Trophoblast cell (in vitro differentiated cells and primary cell): ENCODE measurements around the gene KCNQ2.

Experiments used
- DNase-seq, 2 donors: peaks; one replicate each; pipeline ENCODE4 v3.0.0-alpha.2; 2016
- H2AFZ ChIP-seq: 2 replicates; pipeline ENCODE4 v1.6.1; 2013; ENCODE audit warnings: low read length, moderate library complexity, mild to moderate bottlenecking; ENCODE audit not compliant: insufficient read depth, poor library complexity
- H2AK5ac ChIP-seq: 2 replicates; pipeline ENCODE4 v1.6.1; 2013; ENCODE audit warnings: mild to moderate bottlenecking, low read length
- H2BK120ac ChIP-seq: 2 replicates; pipeline ENCODE4 v1.6.1; 2013; ENCODE audit warnings: low read length, mild to moderate bottlenecking, moderate library complexity; ENCODE audit not compliant: insufficient read depth, poor library complexity
- H2BK12ac ChIP-seq: 2 replicates; pipeline ENCODE4 v1.6.1; 2013; ENCODE audit warnings: mild to moderate bottlenecking, low read length, moderate library complexity
- H2BK5ac ChIP-seq: 2 replicates; pipeline ENCODE4 v1.6.1; 2013; ENCODE audit warnings: low read length, low read depth, moderate library complexity, mild to moderate bottlenecking; ENCODE audit not compliant: poor library complexity
- H3K14ac ChIP-seq: 2 replicates; pipeline ENCODE4 v1.6.1; 2013; ENCODE audit warnings: mild to moderate bottlenecking, low read length
- H3K18ac ChIP-seq: 2 replicates; pipeline ENCODE4 v1.6.1; 2013; ENCODE audit warnings: mild to moderate bottlenecking, low read length
- H3K23ac ChIP-seq: 2 replicates; pipeline ENCODE4 v1.6.1; 2013; ENCODE audit warnings: low read length
- H3K27ac ChIP-seq: 2 replicates; pipeline ENCODE4 v1.5.1; 2013; ENCODE audit warnings: low read depth, mild to moderate bottlenecking, inconsistent platforms, low read length, moderate library complexity
- H3K27me3 ChIP-seq: 2 replicates; pipeline ENCODE4 v1.6.1; 2013; ENCODE audit warnings: inconsistent platforms, mild to moderate bottlenecking, low read length, moderate library complexity; ENCODE audit not compliant: insufficient read depth
- H3K36me3 ChIP-seq, 2 experiments: 1 replicate in 1 of 2; 2 replicates in 1 of 2; pipeline ENCODE4 v1.6.1; 2013; ENCODE audit warnings: low read length in 2 of 2, mild to moderate bottlenecking in 2 of 2, moderate library complexity in 1 of 2; ENCODE audit not compliant: insufficient read depth in 2 of 2, control insufficient read depth in 1 of 2
- H3K4ac ChIP-seq: 2 replicates; pipeline ENCODE4 v1.6.1; 2013; ENCODE audit warnings: low read depth, mild to moderate bottlenecking, low read length, moderate library complexity
- H3K4me1 ChIP-seq, 2 experiments: 1 replicate in 1 of 2; 2 replicates in 1 of 2; pipeline ENCODE4 v1.6.1; 2013; ENCODE audit warnings: low read length in 2 of 2, mild to moderate bottlenecking in 2 of 2, moderate library complexity in 1 of 2; ENCODE audit not compliant: insufficient read depth in 2 of 2, control insufficient read depth in 1 of 2
- H3K4me2 ChIP-seq: 2 replicates; pipeline ENCODE4 v1.6.1; 2013; ENCODE audit warnings: inconsistent platforms, mild to moderate bottlenecking, low read length, moderate library complexity
- H3K4me3 ChIP-seq: 2 replicates; pipeline ENCODE4 v1.5.1; 2013; ENCODE audit warnings: mild to moderate bottlenecking, low read depth, low read length, inconsistent platforms
- H3K79me1 ChIP-seq: one replicate; pipeline ENCODE4 v1.6.1; 2013; ENCODE audit warnings: low read length
- H3K79me2 ChIP-seq: 2 replicates; pipeline ENCODE4 v1.6.1; 2013; ENCODE audit warnings: low read length, mild to moderate bottlenecking; ENCODE audit not compliant: control insufficient read depth, insufficient read depth, poor library complexity
- H3K9ac ChIP-seq: 2 replicates; pipeline ENCODE4 v1.6.1; 2013; ENCODE audit warnings: mild to moderate bottlenecking, low read length
- H3K9me3 ChIP-seq: 2 replicates; pipeline ENCODE4 v1.6.1; 2013; ENCODE audit warnings: low read depth, mild to moderate bottlenecking, control low read depth, inconsistent platforms, low read length; ENCODE audit not compliant: insufficient read depth
- H4K12ac ChIP-seq: 2 replicates; pipeline ENCODE4 v1.6.1; 2013; ENCODE audit warnings: low read depth, mild to moderate bottlenecking, low read length, moderate library complexity
- H4K8ac ChIP-seq: 2 replicates; pipeline ENCODE4 v1.6.1; 2013; ENCODE audit warnings: low read depth, mild to moderate bottlenecking, low read length, moderate library complexity
- H4K91ac ChIP-seq: one replicate; pipeline ENCODE4 v1.6.1; 2013; ENCODE audit warnings: low read depth, mild to moderate bottlenecking, low read length, moderate library complexity
- WGBS: extraction: QIAGEN DNeasy Blood & Tissue Kit; methylation state at CpG from one replicate; pipeline ENCODE4 v1.1.7; 2013; ENCODE audit warnings: missing lambda C conversion rate; ENCODE audit not compliant: insufficient read length, insufficient coverage; ENCODE audit errors: extremely low coverage; 5-methylcytosine and 5-hydroxymethylcytosine counted together

Gene KCNQ2

DNA sequence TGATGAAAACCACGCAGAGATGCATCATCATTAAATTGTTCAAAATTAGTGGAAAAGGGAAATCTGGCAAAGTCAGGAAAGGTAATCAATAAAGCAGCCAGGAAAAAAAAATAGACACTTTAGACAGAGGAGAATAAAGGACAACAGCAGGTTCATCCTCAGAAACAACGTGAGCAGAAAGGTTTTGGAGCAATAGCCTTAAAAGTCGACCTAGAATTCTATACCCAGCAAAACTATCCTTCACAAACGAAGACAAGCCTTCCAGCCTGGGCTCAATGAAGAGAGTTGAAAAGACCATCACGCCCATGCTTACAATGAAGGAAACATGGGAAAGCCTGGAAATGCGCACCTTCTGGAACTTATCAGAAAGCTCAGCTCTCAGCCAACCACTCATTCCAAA, 86.6 kb downstream of the KCNQ2 start:
- Histone ChIP-seq H4K12ac (no peak overlapping the region), H3K27me3 (no peaks in the 10 kb centered on the region), H2AK5ac (no peak overlapping the region), H3K18ac (no peak overlapping the region), H3K79me1 (no peaks in the 10 kb centered on the region), H3K9me3 (peaks cover 17% of the 10 kb centered on the region), H3K4ac (no peak overlapping the region), H2BK5ac (no peak overlapping the region), H4K91ac (no peak overlapping the region), H3K4me2 (no peak overlapping the region), H2AFZ (no peak overlapping the region), H3K14ac (no peak overlapping the region), H4K8ac (no peak overlapping the region), H3K4me1 (no peaks in the 10 kb centered on the region), H3K36me3 (no peaks in the 10 kb centered on the region), H2BK120ac (no peak overlapping the region), H3K4me3 (no peak overlapping the region), H3K27ac (no peak overlapping the region), H3K23ac (no peak overlapping the region), H2BK12ac (no peak overlapping the region), H3K9ac (no peak overlapping the region), H3K79me2 (no peaks in the 10 kb centered on the region)
- DNase-seq, result no peak
- no CpG with 5 or more reads among the region's 6 CpGs for WGBS

GRCh38 chr20:63384336-63384735, 88.1 kb downstream of the KCNQ2 start:
- Histone ChIP-seq H3K36me3 (no peaks in the 10 kb centered on the region), H2BK120ac (no peak overlapping the region), H3K4me3 (no peak overlapping the region), H3K79me2 (no peaks in the 10 kb centered on the region), H4K91ac (no peak overlapping the region), H3K27ac (no peak overlapping the region), H2AFZ (no peak overlapping the region), H2BK5ac (no peak overlapping the region), H3K27me3 (no peaks in the 10 kb centered on the region), H3K23ac (no peak overlapping the region), H3K18ac (no peak overlapping the region), H3K9ac (no peak overlapping the region), H4K8ac (no peak overlapping the region), H3K4me1 (no peaks in the 10 kb centered on the region), H4K12ac (no peak overlapping the region), H3K4me2 (no peak overlapping the region), H2BK12ac (no peak overlapping the region), H3K79me1 (no peaks in the 10 kb centered on the region), H3K14ac (no peak overlapping the region), H3K9me3 (peaks cover 21% of the 10 kb centered on the region), H2AK5ac (no peak overlapping the region), H3K4ac (no peak overlapping the region)
- DNase-seq, result no peak
- WGBS, result no CpG with 5 or more reads among the region's 18 CpGs

- no CpG with 5 or more reads among the region's 11 CpGs for WGBS
- DNase-seq, result no peak
- H3K4me1 ChIP-seq, result no peaks in the 10 kb centered on the region
Observed at GRCh38 chr20:63383556-63383955, 88.9 kb downstream of the KCNQ2 start.

DNA sequence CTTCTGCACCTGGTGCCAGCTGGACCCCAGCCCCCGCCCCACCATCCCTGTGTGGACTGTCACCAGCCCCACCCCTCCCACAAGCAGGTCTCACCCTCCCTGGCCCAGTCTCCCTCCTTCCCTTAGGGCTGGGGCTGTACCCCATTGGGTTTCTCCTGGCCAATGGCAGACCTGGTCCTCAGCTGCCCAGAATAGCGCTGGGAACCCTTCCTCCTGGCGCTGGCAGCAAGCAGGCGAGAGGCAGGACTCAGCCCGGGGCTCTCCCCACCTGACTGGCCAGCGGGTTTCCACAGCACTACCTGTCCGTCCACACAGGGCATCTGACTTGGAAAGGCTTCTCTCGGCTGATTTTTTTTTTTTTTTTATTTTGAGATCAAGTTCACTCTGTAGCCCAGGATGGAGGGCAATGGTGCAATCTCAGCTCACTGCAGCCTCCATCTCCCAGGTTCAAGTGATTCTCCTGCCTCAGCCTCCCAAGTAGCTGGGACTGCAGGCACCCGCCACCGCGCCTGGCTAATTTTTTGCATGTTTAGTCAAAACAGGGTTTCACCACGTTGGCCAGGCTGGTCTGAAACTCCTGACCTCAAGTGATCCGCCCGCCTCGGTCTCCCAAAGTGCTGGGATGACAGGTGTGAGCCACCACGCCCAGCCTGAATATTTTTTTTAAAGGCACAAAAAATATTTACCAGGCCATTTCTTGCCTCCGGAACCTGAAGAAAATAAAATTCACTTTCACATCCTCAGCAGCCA, 89.7 kb downstream of the KCNQ2 start:
- Histone ChIP-seq H3K4me3 (no peak overlapping the region), H3K4me1 (no peaks in the 10 kb centered on the region), H2AK5ac (no peak overlapping the region), H4K91ac (no peak overlapping the region), H3K79me2 (no peaks in the 10 kb centered on the region), H3K4me2 (no peak overlapping the region), H3K4ac (no peak overlapping the region), H3K23ac (no peak overlapping the region), H3K79me1 (no peaks in the 10 kb centered on the region), H3K27ac (no peak overlapping the region), H2BK12ac (no peak overlapping the region), H3K27me3 (no peaks in the 10 kb centered on the region), H2BK5ac (no peak overlapping the region), H4K8ac (no peak overlapping the region), H3K14ac (no peak overlapping the region), H4K12ac (no peak overlapping the region), H2AFZ (no peak overlapping the region), H2BK120ac (no peak overlapping the region), H3K9ac (no peak overlapping the region), H3K9me3 (peaks cover 20% of the 10 kb centered on the region), H3K36me3 (no peaks in the 10 kb centered on the region), H3K18ac (no peak overlapping the region)
- DNase-seq, result no peak
- WGBS, result no CpG with 5 or more reads among the region's 17 CpGs

More at GRCh38 chr20:63383556-63383955, 88.9 kb downstream of the KCNQ2 start:
- H2BK5ac ChIP-seq, result no peak overlapping the region
- no peak overlapping the region for H3K18ac ChIP-seq
- no peaks in the 10 kb centered on the region for H3K79me1 ChIP-seq
- no peak overlapping the region for H3K4ac ChIP-seq
- H2AFZ ChIP-seq, result no peak overlapping the region
- no peak overlapping the region for H3K27ac ChIP-seq
- H3K23ac ChIP-seq, result no peak overlapping the region
- H3K4me2 ChIP-seq, result no peak overlapping the region
- no peak overlapping the region for H2BK120ac ChIP-seq
- H4K91ac ChIP-seq, result no peak overlapping the region
- H3K27me3 ChIP-seq, result no peaks in the 10 kb centered on the region
- no peak overlapping the region for H3K9ac ChIP-seq
- no peak overlapping the region for H3K4me3 ChIP-seq
- H2AK5ac ChIP-seq, result no peak overlapping the region
- no peak overlapping the region for H4K12ac ChIP-seq
- no peak overlapping the region for H3K14ac ChIP-seq
- H3K79me2 ChIP-seq, result no peaks in the 10 kb centered on the region
- H4K8ac ChIP-seq, result no peak overlapping the region
- no peaks in the 10 kb centered on the region for H3K36me3 ChIP-seq
- H3K9me3 ChIP-seq, result peaks cover 22% of the 10 kb centered on the region
- no peak overlapping the region for H2BK12ac ChIP-seq
